H9 (cell line): ENCODE measurements around the gene WIPF1. TPM values are rescaled to one million over a fixed set of nuclear protein-coding genes. Genes with fewer than 3 reads are reported as not detected.

Source experiments
- DNase-seq: peaks from one replicate; pipeline ENCODE4 v3.0.0-alpha.2; 2017
- H2AFZ ChIP-seq: one replicate; pipeline ENCODE4 v1.6.1; 2013; ENCODE audit warnings: mild to moderate bottlenecking, low read length, control low read depth, moderate library complexity
- H2AK5ac ChIP-seq: 2 replicates; pipeline ENCODE4 v1.6.1; 2013; ENCODE audit warnings: low read length, control low read depth, mixed read lengths; ENCODE audit not compliant: insufficient read length
- H2BK120ac ChIP-seq: one replicate; pipeline ENCODE4 v1.6.1; 2013; ENCODE audit warnings: low read depth, mild to moderate bottlenecking, low read length, control low read depth, inconsistent platforms; ENCODE audit not compliant: poor library complexity, severe bottlenecking
- H2BK12ac ChIP-seq: 2 replicates; pipeline ENCODE4 v1.6.1; 2013; ENCODE audit warnings: low read length, control low read depth, mixed read lengths, low read depth; ENCODE audit not compliant: insufficient read length
- H2BK15ac ChIP-seq: 2 replicates; pipeline ENCODE4 v1.6.1; 2013; ENCODE audit warnings: low read depth, low read length, control low read depth
- H2BK20ac ChIP-seq: one replicate; pipeline ENCODE4 v1.6.1; 2013; ENCODE audit warnings: low read depth, mild to moderate bottlenecking, low read length, control low read depth, inconsistent platforms; ENCODE audit not compliant: poor library complexity, severe bottlenecking
- H2BK5ac ChIP-seq: 2 replicates; pipeline ENCODE4 v1.6.1; 2013; ENCODE audit warnings: low read length, control low read depth, mixed read lengths; ENCODE audit not compliant: insufficient read length
- H3K14ac ChIP-seq: 2 replicates; pipeline ENCODE4 v1.6.1; 2013; ENCODE audit warnings: low read length, control low read depth; ENCODE audit not compliant: insufficient read depth
- H3K18ac ChIP-seq: 2 replicates; pipeline ENCODE4 v1.6.1; 2013; ENCODE audit warnings: low read depth, mild to moderate bottlenecking, mixed read lengths, low read length, control low read depth; ENCODE audit not compliant: insufficient read length
- H3K23ac ChIP-seq: 2 replicates; pipeline ENCODE4 v1.6.1; 2013; ENCODE audit warnings: low read length, control low read depth, mixed read lengths, low read depth; ENCODE audit not compliant: insufficient read length
- H3K23me2 ChIP-seq: 2 replicates; pipeline ENCODE4 v1.6.1; 2013; ENCODE audit warnings: low read depth, mild to moderate bottlenecking, mixed read lengths, low read length, control low read depth; ENCODE audit not compliant: insufficient read length, poor library complexity, severe bottlenecking
- H3K27ac ChIP-seq: 2 replicates; pipeline ENCODE4 v1.5.1; 2013; ENCODE audit warnings: low read length, control low read depth, mixed read lengths, low read depth; ENCODE audit not compliant: insufficient read length
- H3K27me3 ChIP-seq: 2 replicates; pipeline ENCODE4 v1.6.1; 2013; ENCODE audit warnings: low read length, control low read depth, inconsistent platforms; ENCODE audit not compliant: insufficient read depth
- H3K4ac ChIP-seq: 2 replicates; pipeline ENCODE4 v1.6.1; 2013; ENCODE audit warnings: low read depth, mild to moderate bottlenecking, control low read depth, inconsistent platforms, low read length, moderate library complexity
- H3K4me1 ChIP-seq: 2 replicates; pipeline ENCODE4 v1.6.1; 2013; ENCODE audit warnings: low read length, control low read depth, inconsistent platforms; ENCODE audit not compliant: insufficient read depth
- H3K4me2 ChIP-seq: 2 replicates; pipeline ENCODE4 v1.6.1; 2013; ENCODE audit warnings: low read length, control low read depth, mixed read lengths; ENCODE audit not compliant: insufficient read length, insufficient read depth
- H3K56ac ChIP-seq: 2 replicates; pipeline ENCODE4 v1.6.1; 2013; ENCODE audit warnings: low read depth, mild to moderate bottlenecking, mixed read lengths, low read length, control low read depth; ENCODE audit not compliant: insufficient read length
- H3K79me1 ChIP-seq: 2 replicates; pipeline ENCODE4 v1.6.1; 2013; ENCODE audit warnings: low read depth, mild to moderate bottlenecking, moderate library complexity, low read length, control low read depth, inconsistent platforms; ENCODE audit not compliant: insufficient read depth, poor library complexity, severe bottlenecking
- H3K79me2 ChIP-seq: 2 replicates; pipeline ENCODE4 v1.6.1; 2013; ENCODE audit warnings: low read length, control low read depth, inconsistent platforms; ENCODE audit not compliant: insufficient read depth
- H3K9ac ChIP-seq: 2 replicates; pipeline ENCODE4 v1.6.1; 2013; ENCODE audit warnings: low read length, control low read depth, mixed read lengths; ENCODE audit not compliant: insufficient read length; ENCODE audit errors: extremely low read depth
- H3K9me3 ChIP-seq: one replicate; pipeline ENCODE4 v1.6.1; 2013; ENCODE audit warnings: low read depth, low read length, inconsistent platforms; ENCODE audit not compliant: control insufficient read depth
- H3T11ph ChIP-seq: one replicate; pipeline ENCODE4 v1.6.1; 2013; ENCODE audit warnings: mild to moderate bottlenecking, low read length, control low read depth, inconsistent platforms
- H4K20me1 ChIP-seq: one replicate; pipeline ENCODE4 v1.6.1; 2013; ENCODE audit not compliant: control insufficient read depth, insufficient read length, insufficient read depth
- H4K5ac ChIP-seq: 2 replicates; pipeline ENCODE4 v1.6.1; 2013; ENCODE audit warnings: low read depth, mild to moderate bottlenecking, mixed read lengths, low read length, control low read depth; ENCODE audit not compliant: insufficient read length
- H4K8ac ChIP-seq: replicated peaks from 2 replicates; pipeline ENCODE4 v1.6.1; 2013; ENCODE audit warnings: low read length, control low read depth, mixed read lengths, low read depth; ENCODE audit not compliant: insufficient read length
- H4K91ac ChIP-seq: 2 replicates; pipeline ENCODE4 v1.6.1; 2013; ENCODE audit warnings: low read depth, mild to moderate bottlenecking, moderate library complexity, mixed read lengths, low read length, control low read depth; ENCODE audit not compliant: insufficient read length
- H3K27ac Mint-ChIP-seq, 3 experiments: 2 replicates in 2 of 3; 3 replicates in 1 of 3; pipeline ENCODE4 v1.8.0; 2020 to 2021; ENCODE audit warnings: mixed read lengths in 3 of 3, mild to moderate bottlenecking in 1 of 3, moderate library complexity in 1 of 3
- H3K27me3 Mint-ChIP-seq: 2 replicates; pipeline ENCODE4 v1.8.0; 2021; ENCODE audit warnings: low read depth, mild to moderate bottlenecking, moderate library complexity, mixed read lengths
- H3K36me3 Mint-ChIP-seq, 3 experiments: 2 replicates in 2 of 3; 3 replicates in 1 of 3; pipeline ENCODE4 v1.8.0; 2020 to 2021; ENCODE audit warnings: low read depth in 3 of 3, mixed read lengths in 3 of 3; ENCODE audit not compliant: insufficient read depth in 1 of 3
- H3K4me1 Mint-ChIP-seq, 2 experiments: 2 replicates each; pipeline ENCODE4 v1.8.0; 2020; ENCODE audit warnings: mixed read lengths in 2 of 2
- H3K4me3 Mint-ChIP-seq, 2 experiments: 2 replicates in 1 of 2; 3 replicates in 1 of 2; pipeline ENCODE4 v1.8.0; 2020 to 2021; ENCODE audit warnings: mild to moderate bottlenecking in 2 of 2, mixed read lengths in 2 of 2, moderate library complexity in 1 of 2
- H3K9me3 Mint-ChIP-seq, 2 experiments: 2 replicates in 1 of 2; 3 replicates in 1 of 2; pipeline ENCODE4 v1.8.0; 2020; ENCODE audit warnings: mild to moderate bottlenecking in 2 of 2, mixed read lengths in 2 of 2, moderate library complexity in 1 of 2
- CTCF ChIP-seq: fragments of 200-600 bp; sonication (generic); conservative IDR thresholded peaks from 3 replicates; pipeline ENCODE4 v1.8.0; 2021; ENCODE audit warnings: antibody characterized with exemption, mild to moderate bottlenecking
- WGBS: extraction: QIAGEN DNeasy Blood & Tissue Kit; methylation state at CpG from one replicate; pipeline ENCODE4 v1.1.7; 2013; ENCODE audit warnings: missing lambda C conversion rate, low lambda C conversion rate, mixed read lengths; ENCODE audit not compliant: insufficient read length; ENCODE audit errors: extremely low coverage; 5-methylcytosine and 5-hydroxymethylcytosine counted together
- total RNA-seq: library from RNA; stranded (reverse); gene quantifications from 2 replicates; pipeline ENCODE4 v1.2.1, GENCODE V29; 2021

WIPF1 gene
- total RNA-seq, 1 experiment from 2014 or later = 5.1 TPM

- Histone ChIP-seq H2BK15ac (no peak overlapping the region), H3K9ac (no peak overlapping the region), H3K79me1 (no peaks in the 10 kb centered on the region), H3K14ac (no peak overlapping the region), H2AFZ (no peak overlapping the region), H3K23me2 (no peaks in the 10 kb centered on the region), H3K79me2 (no peaks in the 10 kb centered on the region), H2BK120ac (no peak overlapping the region), H3K23ac (no peak overlapping the region), H3K9me3 (no peaks in the 10 kb centered on the region), H3K18ac (no peak overlapping the region), H4K8ac (no peak overlapping the region), H3K4me1 (no peaks in the 10 kb centered on the region), H2BK12ac (no peak overlapping the region), H4K20me1 (no peaks in the 10 kb centered on the region), H3K27me3 (no peaks in the 10 kb centered on the region), H3T11ph (no peak overlapping the region), H3K4me2 (no peak overlapping the region), H2AK5ac (no peak overlapping the region), H4K5ac (no peak overlapping the region), H3K27ac (no peak overlapping the region), H3K4ac (no peak overlapping the region), H2BK20ac (no peak overlapping the region), H2BK5ac (no peak overlapping the region), H4K91ac (no peak overlapping the region), H3K56ac (no peak overlapping the region)
- no peaks in the 10 kb centered on the region for H3K36me3 Mint-ChIP-seq
- H3K9me3 Mint-ChIP-seq = no peaks in the 10 kb centered on the region
- H3K4me1 Mint-ChIP-seq = peaks cover 0 to 7% of the 10 kb centered on the region in 2 experiments; a peak in 1 of 4 replicates
- H3K4me3 Mint-ChIP-seq = no peak overlapping the region
- WGBS = no CpG with 5 or more reads among the region's 3 CpGs
- no peaks in the 10 kb centered on the region; the same call in 1 of the 2 replicates for H3K27me3 Mint-ChIP-seq
- no peak for TF ChIP-seq CTCF
- no peak for DNase-seq
- H3K27ac Mint-ChIP-seq = no peak overlapping the region
Observed at GRCh38 chr2:174617718-174618117, 20.1 kb upstream of the WIPF1 start.
